BE2C (cell line): ENCODE data around the gene MAGI2.

Source experiments
- DNase-seq: peaks from one replicate; pipeline ENCODE4 v3.0.0-alpha.2; 2020
- H3K27me3 ChIP-seq: fragments of 250-450 bp; sonication (Bioruptor Pico); 2 replicates; pipeline ENCODE4 v1.5.1; 2020; ENCODE audit warnings: mild to moderate bottlenecking
- H3K36me3 ChIP-seq: fragments of 250-450 bp; sonication (Bioruptor Pico); 2 replicates; pipeline ENCODE4 v1.5.1; 2020; ENCODE audit warnings: mild to moderate bottlenecking
- H3K4me1 ChIP-seq: fragments of 250-450 bp; sonication (Bioruptor Pico); 2 replicates; pipeline ENCODE4 v1.5.1; 2020
- H3K4me3 ChIP-seq: 2 replicates; pipeline ENCODE4 v1.5.1; 2011; ENCODE audit warnings: low read depth, low read length
- H3K9me3 ChIP-seq: fragments of 250-450 bp; sonication (Bioruptor Pico); 2 replicates; pipeline ENCODE4 v1.5.1; 2020
- TF ChIP-seq, protein P1 (sequence below): IDR thresholded peaks from 2 replicates; pipeline ENCODE4 v1.5.1; 2012; ENCODE audit warnings: mild to moderate bottlenecking, low read depth, low read length

MAGI2 gene

GRCh38 chr7:78496096-78496630 is 957.3 kb downstream of the MAGI2 start:
- H3K9me3 ChIP-seq = no peaks in the 10 kb centered on the region
- TF ChIP-seq, protein P1, sequence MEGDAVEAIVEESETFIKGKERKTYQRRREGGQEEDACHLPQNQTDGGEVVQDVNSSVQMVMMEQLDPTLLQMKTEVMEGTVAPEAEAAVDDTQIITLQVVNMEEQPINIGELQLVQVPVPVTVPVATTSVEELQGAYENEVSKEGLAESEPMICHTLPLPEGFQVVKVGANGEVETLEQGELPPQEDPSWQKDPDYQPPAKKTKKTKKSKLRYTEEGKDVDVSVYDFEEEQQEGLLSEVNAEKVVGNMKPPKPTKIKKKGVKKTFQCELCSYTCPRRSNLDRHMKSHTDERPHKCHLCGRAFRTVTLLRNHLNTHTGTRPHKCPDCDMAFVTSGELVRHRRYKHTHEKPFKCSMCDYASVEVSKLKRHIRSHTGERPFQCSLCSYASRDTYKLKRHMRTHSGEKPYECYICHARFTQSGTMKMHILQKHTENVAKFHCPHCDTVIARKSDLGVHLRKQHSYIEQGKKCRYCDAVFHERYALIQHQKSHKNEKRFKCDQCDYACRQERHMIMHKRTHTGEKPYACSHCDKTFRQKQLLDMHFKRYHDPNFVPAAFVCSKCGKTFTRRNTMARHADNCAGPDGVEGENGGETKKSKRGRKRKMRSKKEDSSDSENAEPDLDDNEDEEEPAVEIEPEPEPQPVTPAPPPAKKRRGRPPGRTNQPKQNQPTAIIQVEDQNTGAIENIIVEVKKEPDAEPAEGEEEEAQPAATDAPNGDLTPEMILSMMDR = no peak
- H3K36me3 ChIP-seq = no peaks in the 10 kb centered on the region
- no peaks in the 10 kb centered on the region for H3K27me3 ChIP-seq
- no peak overlapping the region for H3K4me3 ChIP-seq
- DNase-seq = no peak
- no peaks in the 10 kb centered on the region for H3K4me1 ChIP-seq

- H3K9me3 ChIP-seq = no peaks in the 10 kb centered on the region
- TF ChIP-seq, protein P1 = no peak
- no peaks in the 10 kb centered on the region for H3K27me3 ChIP-seq
- no peak for DNase-seq
- H3K4me1 ChIP-seq = peaks cover 8% of the 10 kb centered on the region
- no peaks in the 10 kb centered on the region for H3K36me3 ChIP-seq
- H3K4me3 ChIP-seq = no peak overlapping the region
Measured at GRCh38 chr7:78493401-78493800, 960.1 kb downstream of the MAGI2 start.

DNA sequence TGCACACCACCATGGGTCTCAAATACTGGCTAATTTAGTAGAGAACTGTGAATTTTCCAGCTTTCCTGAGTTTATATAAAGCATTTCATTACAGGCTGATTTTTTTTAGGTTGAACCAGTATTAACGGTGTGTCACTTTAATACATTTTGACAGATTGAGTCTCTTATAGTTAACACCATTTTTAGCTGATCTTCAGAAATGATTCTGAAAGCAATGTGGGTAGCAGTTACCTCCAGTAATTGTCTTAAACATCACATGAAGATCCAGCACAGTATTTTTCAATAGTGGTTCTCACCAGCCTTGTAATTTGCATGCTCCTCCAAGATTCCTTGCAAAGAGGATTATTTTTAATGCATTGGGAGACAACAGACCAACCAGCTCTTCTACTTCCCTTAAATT is 961.3 kb downstream of the MAGI2 start:
- no peaks in the 10 kb centered on the region for H3K36me3 ChIP-seq
- DNase-seq = no peak
- H3K27me3 ChIP-seq = no peaks in the 10 kb centered on the region
- H3K9me3 ChIP-seq = no peaks in the 10 kb centered on the region
- peaks cover 8% of the 10 kb centered on the region for H3K4me1 ChIP-seq
- TF ChIP-seq, protein P1 = no peak
- no peak overlapping the region for H3K4me3 ChIP-seq

- H3K4me1 ChIP-seq = peaks cover 8% of the 10 kb centered on the region
- no peaks in the 10 kb centered on the region for H3K36me3 ChIP-seq
- H3K9me3 ChIP-seq = no peaks in the 10 kb centered on the region
- H3K27me3 ChIP-seq = no peaks in the 10 kb centered on the region
- no peak overlapping the region for H3K4me3 ChIP-seq
- no peak for DNase-seq
- TF ChIP-seq, protein P1 = no peak
Measured at GRCh38 chr7:78490524-78490923, 962.9 kb downstream of the MAGI2 start.

DNA sequence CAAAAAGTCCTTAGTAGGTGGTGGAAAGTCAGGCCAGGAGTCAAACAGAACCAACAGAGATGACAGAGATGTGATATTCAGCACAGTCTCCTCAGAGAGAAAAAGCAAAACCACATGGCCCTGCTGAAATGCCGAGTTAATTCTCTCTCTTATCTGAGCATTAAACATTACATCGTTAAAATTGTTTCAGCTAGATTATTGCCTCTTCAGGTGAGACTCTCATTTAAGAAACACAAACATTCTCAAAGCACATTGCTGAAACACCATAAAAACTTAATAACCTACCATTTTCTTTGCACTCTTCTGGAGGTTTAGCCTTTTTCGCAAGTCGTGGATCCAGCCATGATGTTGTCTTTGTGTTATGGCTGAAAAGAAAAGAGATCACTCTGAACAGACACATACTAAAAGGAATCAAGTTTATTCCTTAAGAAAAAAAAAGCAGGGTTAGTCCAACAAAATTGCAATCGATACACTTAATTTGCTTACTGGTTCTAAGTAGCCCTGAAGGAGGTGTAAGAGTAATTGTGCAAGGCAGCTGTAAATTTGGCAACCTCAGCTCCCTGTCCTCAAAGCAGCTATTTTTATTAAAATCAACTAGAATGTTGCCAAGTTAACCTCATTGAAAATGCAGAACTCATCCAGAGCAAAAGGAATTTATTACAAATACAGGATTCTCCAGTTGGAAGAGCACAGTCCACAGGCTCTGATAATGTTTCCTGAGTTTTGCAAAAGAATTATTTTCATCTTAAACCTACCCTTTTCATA is 963.8 kb downstream of the MAGI2 start:
- Histone ChIP-seq H3K36me3 (no peaks in the 10 kb centered on the region), H3K9me3 (no peaks in the 10 kb centered on the region), H3K27me3 (no peaks in the 10 kb centered on the region), H3K4me3 (no peak overlapping the region), H3K4me1 (peaks cover 8% of the 10 kb centered on the region)
- no peak for DNase-seq
- TF ChIP-seq, protein P1 = no peak

GRCh38 chr7:78487464-78487863 is 966.0 kb downstream of the MAGI2 start:
- Histone ChIP-seq H3K9me3 (no peaks in the 10 kb centered on the region), H3K36me3 (no peaks in the 10 kb centered on the region), H3K4me3 (no peak overlapping the region), H3K4me1 (peaks cover 8% of the 10 kb centered on the region), H3K27me3 (no peaks in the 10 kb centered on the region)
- TF ChIP-seq, protein P1 = no peak
- no peak for DNase-seq
